GM18873 (cell line): ENCODE data around the gene COG8.
A peak's percentile ranks its signal among the peaks of the same experiment; 100 is the strongest.

Source experiments
- ATAC-seq: cut with Tn5 transposase; IDR thresholded peaks from one replicate; pipeline ENCODE4 v1.9.1; 2021; ENCODE audit warnings: mild to moderate bottlenecking, moderate library complexity, moderate number of reproducible peaks; ENCODE audit not compliant: unreplicated experiment, low FRiP score

The COG8 gene

GRCh38 chr16:69348222-69348621, 8.9 kb upstream of the COG8 start:
- ATAC-seq, result no peak

GRCh38 chr16:69346683-69347082, 7.3 kb upstream of the COG8 start:
- no peak for ATAC-seq

- ATAC-seq, result no peak
Observed at GRCh38 chr16:69345923-69346322, 6.6 kb upstream of the COG8 start.

- ATAC-seq, result no peak
Observed at GRCh38 chr16:69344171-69344570, 4.8 kb upstream of the COG8 start.

- no peak for ATAC-seq
Observed at GRCh38 chr16:69340095-69340644, 806 bp upstream of the COG8 start.

GRCh38 chr16:69338557-69339288, 641 bp downstream of the COG8 start:
- no peak for ATAC-seq

GRCh38 chr16:69334696-69335095, 4.7 kb downstream of the COG8 start:
- ATAC-seq, result no peak

- ATAC-seq, result peak; percentile 75
Observed at GRCh38 chr16:69330286-69331109, 8.9 kb downstream of the COG8 start, which contains the start of gene PDF. Gene PDF, minus strand, starts transcription at chr16:69330588. Its CDS starts 18 bp downstream, at chr16:69330570.

- peak; percentile 32 for ATAC-seq
Observed at GRCh38 chr16:69329369-69330285, 9.7 kb downstream of the COG8 start.

- ATAC-seq, result no peak
Observed at GRCh38 chr16:69328854-69329316, 10.5 kb downstream of the COG8 start.

- ATAC-seq, result no peak
Observed at GRCh38 chr16:69327585-69328310, 11.6 kb downstream of the COG8 start.

GRCh38 chr16:69326172-69326873, 13.0 kb downstream of the COG8 start:
- no peak for ATAC-seq

- no peak for ATAC-seq
Observed at GRCh38 chr16:69325784-69326171, 13.6 kb downstream of the COG8 start.

- no peak for ATAC-seq
Observed at GRCh38 chr16:69324585-69325253, 14.6 kb downstream of the COG8 start.

- ATAC-seq, result no peak
Observed at GRCh38 chr16:69324013-69324531, 15.3 kb downstream of the COG8 start.

GRCh38 chr16:69323415-69323814, 15.9 kb downstream of the COG8 start:
- ATAC-seq, result no peak

GRCh38 chr16:69322343-69322742, 17.0 kb downstream of the COG8 start:
- no peak for ATAC-seq

GRCh38 chr16:69321080-69321479, 18.3 kb downstream of the COG8 start:
- no peak for ATAC-seq
